SU-DHL-6 (cell line): ENCODE results near the gene OR4S1.

Experiments
- EZH2phosphoT487 ChIP-seq: fragments of 200-600 bp; sonication (generic), shearing (Covaris generic); conservative IDR thresholded peaks from 2 replicates; pipeline ENCODE4 v1.6.1; 2018; ENCODE audit warnings: mild to moderate bottlenecking, antibody characterized with exemption, low read length, moderate library complexity, mixed read lengths
- TF ChIP-seq, protein P1 (sequence below): fragments of 200-600 bp; sonication (generic); IDR thresholded peaks from one replicate; pipeline ENCODE4 v1.5.1; 2017; ENCODE audit warnings: antibody characterized with exemption, mild to moderate bottlenecking, low read length, moderate library complexity; ENCODE audit not compliant: insufficient read depth, poor library complexity, severe bottlenecking

GRCh38 chr11:48354677-48355076, 48.7 kb downstream of the OR4S1 start:
- TF ChIP-seq, protein P1, sequence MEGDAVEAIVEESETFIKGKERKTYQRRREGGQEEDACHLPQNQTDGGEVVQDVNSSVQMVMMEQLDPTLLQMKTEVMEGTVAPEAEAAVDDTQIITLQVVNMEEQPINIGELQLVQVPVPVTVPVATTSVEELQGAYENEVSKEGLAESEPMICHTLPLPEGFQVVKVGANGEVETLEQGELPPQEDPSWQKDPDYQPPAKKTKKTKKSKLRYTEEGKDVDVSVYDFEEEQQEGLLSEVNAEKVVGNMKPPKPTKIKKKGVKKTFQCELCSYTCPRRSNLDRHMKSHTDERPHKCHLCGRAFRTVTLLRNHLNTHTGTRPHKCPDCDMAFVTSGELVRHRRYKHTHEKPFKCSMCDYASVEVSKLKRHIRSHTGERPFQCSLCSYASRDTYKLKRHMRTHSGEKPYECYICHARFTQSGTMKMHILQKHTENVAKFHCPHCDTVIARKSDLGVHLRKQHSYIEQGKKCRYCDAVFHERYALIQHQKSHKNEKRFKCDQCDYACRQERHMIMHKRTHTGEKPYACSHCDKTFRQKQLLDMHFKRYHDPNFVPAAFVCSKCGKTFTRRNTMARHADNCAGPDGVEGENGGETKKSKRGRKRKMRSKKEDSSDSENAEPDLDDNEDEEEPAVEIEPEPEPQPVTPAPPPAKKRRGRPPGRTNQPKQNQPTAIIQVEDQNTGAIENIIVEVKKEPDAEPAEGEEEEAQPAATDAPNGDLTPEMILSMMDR, result no peak
- TF ChIP-seq EZH2phosphoT487, result no peak
